ENCODE results near the gene DNAH14.
"Not testable (repeated sequence)": the region's sequence is repeated elsewhere in the genome, so short reads cannot be mapped to it uniquely, and the experiment has no call there.

The DNAH14 gene

DNA sequence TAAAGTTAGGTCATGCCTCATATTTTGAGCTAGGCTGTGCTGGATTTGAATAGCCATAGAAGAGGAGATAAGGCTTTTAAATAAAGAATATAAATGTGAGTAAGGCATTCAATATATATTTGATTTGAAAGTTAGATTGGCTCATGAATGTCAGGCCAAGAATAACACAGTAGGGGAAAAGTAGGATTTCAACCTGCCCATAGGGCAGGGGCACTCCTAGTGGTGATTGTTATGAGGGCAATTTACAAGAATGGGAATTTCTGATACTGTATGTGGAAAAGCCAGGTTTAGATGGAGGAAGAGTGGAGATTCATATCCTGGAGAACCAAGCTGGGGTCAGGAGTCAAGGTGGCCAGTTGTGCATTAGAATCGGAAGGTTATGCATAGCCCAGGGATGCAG lies 74.9 kb downstream of the DNAH14 start:
- no peak for DNase-seq

DNA sequence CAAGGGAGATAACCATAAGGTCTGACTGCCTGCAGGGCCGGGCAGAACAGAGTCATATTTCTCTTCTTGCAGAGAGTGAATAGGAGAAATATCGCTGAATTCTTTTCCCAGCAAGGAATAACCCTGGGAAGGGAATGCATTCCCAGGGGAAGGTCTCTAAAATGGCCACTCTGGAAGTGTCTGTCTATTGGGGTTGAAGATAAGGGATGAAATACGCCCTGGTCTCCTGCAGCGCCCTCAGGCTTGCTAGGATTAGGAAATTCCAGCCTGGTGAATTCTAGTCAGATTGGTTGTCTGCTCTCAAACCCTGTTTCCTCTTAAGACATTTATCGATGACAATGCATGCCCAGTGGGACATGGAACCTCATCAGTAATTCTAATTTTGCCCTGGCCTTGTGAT lies 76.9 kb downstream of the DNAH14 start:
- DNase-seq: not testable (repeated sequence)

DNA sequence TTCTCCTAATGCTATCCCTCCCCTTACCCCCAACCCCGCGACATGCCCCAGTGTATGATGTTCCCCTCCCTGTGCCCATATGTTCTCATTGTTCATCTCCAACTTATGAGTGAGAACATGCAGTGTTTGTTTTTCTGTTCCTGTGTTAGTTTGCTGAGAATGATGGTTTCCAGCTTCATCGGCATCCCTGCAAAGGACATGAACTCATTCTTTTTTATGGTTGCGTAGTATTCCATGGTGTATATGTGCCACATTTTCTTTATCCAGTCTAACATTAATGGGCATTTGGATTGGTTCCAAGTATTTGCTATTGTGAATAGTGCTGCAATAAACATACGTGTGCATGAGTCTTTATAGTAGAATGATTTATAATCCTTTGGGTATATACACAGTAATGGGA lies 78.6 kb downstream of the DNAH14 start:
- not testable (repeated sequence) for DNase-seq

GRCh38 chr1:225021037-225021436 lies 91.6 kb downstream of the DNAH14 start:
- no peak for DNase-seq

DNA sequence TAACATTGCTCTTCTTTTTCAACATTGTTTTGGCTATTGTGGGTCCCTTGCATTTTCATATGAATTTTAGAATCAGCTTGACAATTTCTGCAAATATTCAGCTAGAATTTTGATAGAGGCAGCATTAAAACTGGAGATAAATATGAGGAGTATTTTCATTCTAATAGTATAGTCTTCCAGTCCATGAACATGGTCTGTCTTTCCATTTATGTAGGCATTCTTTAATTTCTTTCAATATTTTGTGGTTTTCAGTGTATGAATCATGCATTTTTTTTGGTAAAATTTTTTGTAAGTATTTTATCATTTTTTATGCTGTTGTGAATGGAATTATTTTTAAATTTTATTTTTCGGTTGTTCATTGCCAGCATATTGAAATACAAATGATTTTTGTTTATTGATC lies 97.2 kb downstream of the DNAH14 start:
- no peak for DNase-seq

GRCh38 chr1:225036441-225036840 lies 107.0 kb downstream of the DNAH14 start:
- DNase-seq: not testable (repeated sequence)

- DNase-seq: no peak
Observed at GRCh38 chr1:225042263-225042662, 112.8 kb downstream of the DNAH14 start.

DNA sequence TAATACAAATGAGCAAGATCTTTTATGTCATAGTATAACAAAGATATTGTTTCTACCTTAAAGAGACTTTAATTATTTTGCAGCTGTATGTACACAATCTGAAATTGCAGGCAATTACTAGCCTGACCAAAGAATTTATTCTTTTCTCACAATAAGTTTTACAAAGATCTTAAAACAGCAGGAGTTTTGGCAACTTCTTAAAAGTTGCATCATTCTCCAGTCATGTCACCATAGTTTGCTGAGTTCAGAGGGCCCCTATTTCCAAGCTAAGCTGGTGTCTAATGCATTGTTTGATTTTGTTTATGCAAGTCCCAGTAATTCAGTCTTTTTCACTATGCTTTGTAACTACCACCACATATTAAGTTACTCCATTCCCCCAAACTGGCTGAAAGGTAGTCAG lies 114.8 kb downstream of the DNAH14 start:
- no peak for DNase-seq

DNA sequence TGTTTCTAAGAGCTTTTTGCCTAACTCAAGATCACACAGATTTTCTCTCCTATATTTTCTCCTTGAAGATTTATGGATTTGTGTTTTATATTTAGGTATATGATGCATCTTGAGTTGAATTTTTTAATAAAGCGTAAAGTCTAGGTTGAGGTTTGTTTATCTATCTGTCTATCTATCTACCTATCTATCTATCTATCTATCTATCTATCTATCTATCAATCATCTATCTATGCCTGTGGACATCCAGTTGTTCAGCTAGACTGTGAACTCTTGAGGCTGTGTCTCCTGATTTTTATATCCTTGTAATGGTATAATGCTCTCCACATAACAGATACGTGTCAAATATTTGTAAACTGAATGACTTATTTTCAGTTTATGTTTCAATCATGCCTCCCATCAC lies 120.1 kb downstream of the DNAH14 start:
- DNase-seq: no peak

DNA sequence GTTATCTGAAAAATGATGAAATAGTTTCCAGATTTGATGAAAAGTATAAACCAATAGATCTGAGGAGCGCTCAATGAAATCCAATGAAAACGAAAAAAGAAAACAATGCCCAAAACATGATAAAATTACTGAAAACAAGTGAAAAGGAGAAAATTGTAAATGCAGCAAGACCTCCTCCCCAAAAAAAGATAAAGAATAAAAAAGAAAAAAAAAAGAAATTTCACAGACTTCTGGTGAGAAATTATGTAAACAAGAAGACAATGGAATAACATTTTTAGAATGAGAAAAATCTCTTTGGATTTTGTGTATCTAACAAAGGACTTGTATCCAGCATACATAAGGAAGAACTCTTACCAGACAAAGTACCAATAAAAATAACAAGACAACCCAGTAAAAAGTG lies 134.2 kb downstream of the DNAH14 start:
- no peak for DNase-seq

GRCh38 chr1:225070972-225071371 lies 141.5 kb downstream of the DNAH14 start:
- DNase-seq: no peak

DNA sequence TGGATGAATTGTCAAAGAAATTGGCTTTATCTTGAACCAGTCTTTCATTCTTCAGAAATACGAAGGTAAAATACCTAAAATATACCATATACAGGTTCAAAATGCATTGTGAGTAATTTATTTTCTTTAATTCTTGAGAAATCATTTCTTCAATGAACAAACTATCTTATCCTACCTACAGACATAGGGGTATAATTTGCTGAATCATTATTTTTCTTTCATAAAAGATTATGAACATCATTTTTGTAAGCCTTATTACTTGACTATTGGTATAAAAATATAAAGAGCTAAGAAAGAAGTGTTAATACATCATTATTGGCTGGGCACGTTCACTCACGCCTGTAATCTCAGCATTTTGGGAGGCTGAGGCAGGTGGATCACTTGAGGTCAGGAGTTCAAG lies 167.7 kb downstream of the DNAH14 start:
- no peak for DNase-seq

DNA sequence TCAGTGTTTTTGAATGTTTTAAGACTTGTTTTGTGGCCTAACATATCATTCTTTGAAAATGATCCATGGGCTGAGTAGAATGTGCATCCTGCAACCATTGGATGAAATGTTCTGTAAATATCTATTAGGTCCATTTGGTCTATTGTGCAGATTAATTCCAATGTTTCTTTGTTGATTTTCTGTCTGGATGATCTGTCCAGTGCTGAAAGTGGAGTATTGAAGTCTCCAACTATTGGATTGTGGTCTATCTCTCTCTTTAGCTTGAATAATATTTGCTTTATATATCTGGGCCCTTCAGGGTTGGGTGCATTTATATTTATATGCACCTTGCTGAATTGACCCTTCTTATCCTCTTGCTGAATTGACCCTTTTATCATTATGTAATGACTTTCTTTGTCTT lies 181.5 kb downstream of the DNAH14 start:
- DNase-seq: no peak

GRCh38 chr1:225113265-225113664 lies 183.8 kb downstream of the DNAH14 start:
- no peak for DNase-seq

- peak; percentile 3 for DNase-seq
Observed at GRCh38 chr1:225114354-225114990, 185.0 kb downstream of the DNAH14 start.

- no peak for DNase-seq
Observed at GRCh38 chr1:225119307-225119706, 189.8 kb downstream of the DNAH14 start.

DNA sequence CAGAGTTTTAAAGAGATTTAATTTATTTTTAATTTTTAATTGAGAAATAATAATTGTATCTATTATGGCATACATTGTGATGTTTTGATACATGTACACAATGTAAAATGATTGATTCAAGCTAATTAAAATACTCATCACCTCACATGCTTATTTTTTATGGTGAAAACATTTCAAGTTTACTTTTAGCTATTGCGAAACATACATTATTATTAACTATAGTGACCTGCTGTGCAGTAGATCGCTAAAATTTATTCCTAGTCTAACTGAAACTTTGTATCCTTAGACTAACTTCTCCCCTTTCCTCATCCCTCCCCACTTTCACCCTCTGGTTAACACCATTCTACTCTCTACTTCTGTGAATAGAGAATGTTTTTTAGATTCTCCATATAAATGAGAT lies 191.6 kb downstream of the DNAH14 start:
- no peak for DNase-seq

- no peak for DNase-seq
Observed at GRCh38 chr1:225131869-225132268, 202.4 kb downstream of the DNAH14 start.

DNA sequence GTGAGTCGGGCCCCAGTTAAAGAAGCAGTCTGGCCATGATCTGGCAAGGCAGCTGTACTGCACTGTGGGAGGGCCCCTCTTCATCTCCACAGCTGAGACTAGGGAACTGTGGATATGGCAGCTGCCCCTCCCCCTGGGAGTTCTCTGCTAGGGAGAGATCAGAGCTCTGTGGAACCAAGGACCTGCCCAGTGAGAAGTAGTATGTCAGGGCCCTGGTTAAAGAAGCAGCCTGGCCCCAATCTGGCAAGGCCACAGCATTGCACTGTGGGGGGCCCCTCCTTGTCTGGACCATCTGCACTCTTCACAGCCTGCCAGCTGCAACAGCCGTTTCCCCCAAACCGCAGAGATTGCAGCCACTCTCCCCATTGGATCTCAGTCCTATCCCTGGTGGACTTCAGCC lies 208.5 kb downstream of the DNAH14 start:
- no peak for DNase-seq

- no peak for DNase-seq
Observed at GRCh38 chr1:225143001-225143400, 213.5 kb downstream of the DNAH14 start.

- DNase-seq: no peak
Observed at GRCh38 chr1:225146478-225146877, 217.0 kb downstream of the DNAH14 start.

- DNase-seq: not testable (repeated sequence)
Observed at GRCh38 chr1:225147791-225148190, 218.3 kb downstream of the DNAH14 start.

GRCh38 chr1:225152061-225152460 lies 222.6 kb downstream of the DNAH14 start:
- no peak for DNase-seq

DNA sequence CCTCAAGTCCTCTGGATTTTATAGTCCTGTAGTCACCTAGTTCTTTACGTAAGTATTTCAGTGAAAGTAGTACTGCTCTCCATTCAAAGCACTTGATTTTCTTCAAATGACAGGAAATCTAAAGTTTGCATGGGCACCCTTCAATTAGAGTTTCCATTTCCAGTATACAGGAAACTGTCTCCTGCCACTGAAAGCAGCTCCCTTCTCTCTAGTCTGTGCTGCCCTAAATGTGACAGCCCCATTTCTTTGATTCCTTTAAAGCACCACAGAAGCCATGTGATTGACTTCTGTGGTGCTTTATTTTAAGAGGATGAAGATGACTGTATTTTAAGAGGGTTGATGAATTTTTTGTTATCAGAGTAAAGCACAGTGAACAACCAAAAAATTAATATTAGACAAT lies 226.1 kb downstream of the DNAH14 start:
- DNase-seq: no peak

GRCh38 chr1:225156254-225156653 lies 226.8 kb downstream of the DNAH14 start:
- peak; percentile 6 for DNase-seq

GRCh38 chr1:225158291-225158690 lies 228.8 kb downstream of the DNAH14 start:
- no peak for DNase-seq
